ENCODE measurements around the gene CDC20. TPM values are rescaled to one million over a fixed set of nuclear protein-coding genes. Genes with fewer than 3 reads are reported as not detected.

Gene CDC20
- total RNA-seq, 1 donor from 2014 or later = 14.5 TPM

DNA sequence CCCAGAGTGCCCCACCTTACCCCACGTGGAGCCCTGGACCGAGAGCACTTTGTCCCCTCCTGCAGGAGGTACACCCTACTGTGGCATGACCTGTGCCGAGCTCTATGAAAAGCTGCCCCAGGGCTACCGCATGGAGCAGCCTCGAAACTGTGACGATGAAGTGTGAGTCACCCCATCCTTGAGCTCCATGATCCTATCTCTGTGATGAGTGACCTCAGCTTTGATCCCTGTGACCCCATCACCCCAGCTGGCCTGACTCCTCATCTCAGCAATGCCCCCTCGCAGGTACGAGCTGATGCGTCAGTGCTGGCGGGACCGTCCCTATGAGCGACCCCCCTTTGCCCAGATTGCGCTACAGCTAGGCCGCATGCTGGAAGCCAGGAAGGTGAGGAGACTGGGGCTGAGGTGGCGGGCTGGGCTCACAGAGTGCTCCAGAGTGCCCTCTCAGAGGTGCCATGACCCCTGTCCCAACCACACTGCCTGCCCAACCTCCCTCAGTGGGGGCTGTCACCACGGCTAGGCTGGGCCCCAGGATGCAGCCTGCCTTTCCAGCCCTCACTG is 37.4 kb upstream of the CDC20 start:
- Mint-ChIP-seq H3K27ac (ENCODE audit: unreplicated experiment) (no peak overlapping the region), H3K9me3 (ENCODE audit: low read depth) (peaks cover 17% of the 10 kb centered on the region), H3K4me3 (ENCODE audit: unreplicated experiment) (no peak overlapping the region), H3K27me3 (ENCODE audit: low read depth) (no peaks in the 10 kb centered on the region), H3K4me1 (ENCODE audit: low read depth) (no peaks in the 10 kb centered on the region), H3K36me3 (ENCODE audit: low read depth) (peaks cover 4% of the 10 kb centered on the region)
- DNase-seq (ENCODE audit: low spot score) = no peak
- TF ChIP-seq CTCF (IDR thresholded peaks at IDR 0.05) = no peak

DNA sequence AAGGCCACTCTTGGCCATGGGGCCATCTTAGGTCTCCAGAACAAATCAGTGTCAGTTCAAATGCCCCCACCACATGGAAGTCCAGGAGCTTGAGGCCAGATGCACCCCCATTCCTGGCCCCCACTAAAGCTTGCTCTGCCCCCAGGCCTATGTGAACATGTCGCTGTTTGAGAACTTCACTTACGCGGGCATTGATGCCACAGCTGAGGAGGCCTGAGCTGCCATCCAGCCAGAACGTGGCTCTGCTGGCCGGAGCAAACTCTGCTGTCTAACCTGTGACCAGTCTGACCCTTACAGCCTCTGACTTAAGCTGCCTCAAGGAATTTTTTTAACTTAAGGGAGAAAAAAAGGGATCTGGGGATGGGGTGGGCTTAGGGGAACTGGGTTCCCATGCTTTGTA is 36.3 kb upstream of the CDC20 start:
- H3K36me3 Mint-ChIP-seq (ENCODE audit: low read depth) = peaks cover 4% of the 10 kb centered on the region
- no peak overlapping the region for H3K27ac Mint-ChIP-seq (ENCODE audit: unreplicated experiment)
- peaks cover 22% of the 10 kb centered on the region for H3K9me3 Mint-ChIP-seq (ENCODE audit: low read depth)
- no peak overlapping the region for H3K4me3 Mint-ChIP-seq (ENCODE audit: unreplicated experiment)
- H3K27me3 Mint-ChIP-seq (ENCODE audit: low read depth) = no peaks in the 10 kb centered on the region
- DNase-seq (ENCODE audit: low spot score) = no peak
- no peak for TF ChIP-seq CTCF (IDR thresholded peaks at IDR 0.05)
- H3K4me1 Mint-ChIP-seq (ENCODE audit: low read depth) = no peaks in the 10 kb centered on the region

- peaks cover 4% of the 10 kb centered on the region for H3K36me3 Mint-ChIP-seq (ENCODE audit: low read depth)
- H3K9me3 Mint-ChIP-seq (ENCODE audit: low read depth) = peaks cover 29% of the 10 kb centered on the region
- peaks cover 2% of the 10 kb centered on the region for H3K4me1 Mint-ChIP-seq (ENCODE audit: low read depth)
- no peak overlapping the region for H3K4me3 Mint-ChIP-seq (ENCODE audit: unreplicated experiment)
- H3K27ac Mint-ChIP-seq (ENCODE audit: unreplicated experiment) = no peak overlapping the region
- no peak for DNase-seq (ENCODE audit: low spot score)
- no peaks in the 10 kb centered on the region for H3K27me3 Mint-ChIP-seq (ENCODE audit: low read depth)
- TF ChIP-seq CTCF (IDR thresholded peaks at IDR 0.05) = no peak
Measured at GRCh38 chr1:43324810-43325209, 34.0 kb upstream of the CDC20 start.

DNA sequence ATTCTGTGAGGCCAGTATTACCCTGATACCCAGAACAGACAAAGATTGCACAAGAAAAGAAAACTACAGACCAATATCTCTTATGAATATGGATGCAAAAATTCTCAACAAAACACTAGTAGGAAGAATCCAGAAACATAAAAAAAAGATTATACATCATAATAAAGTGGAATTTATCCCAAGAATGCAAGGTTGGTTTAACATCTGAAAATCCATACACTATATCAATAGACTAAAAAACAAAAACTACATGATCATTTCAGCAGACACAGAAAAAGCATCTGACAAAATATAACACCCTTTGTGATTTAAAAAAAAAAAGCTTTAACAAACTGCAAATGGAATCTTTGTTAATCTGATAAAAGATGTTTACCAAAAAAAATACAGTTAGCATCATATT is 33.4 kb upstream of the CDC20 start:
- Mint-ChIP-seq H3K27ac (ENCODE audit: unreplicated experiment) (no peak overlapping the region), H3K4me1 (ENCODE audit: low read depth) (peaks cover 8% of the 10 kb centered on the region), H3K4me3 (ENCODE audit: unreplicated experiment) (no peak overlapping the region), H3K27me3 (ENCODE audit: low read depth) (no peaks in the 10 kb centered on the region), H3K9me3 (ENCODE audit: low read depth) (peaks cover 29% of the 10 kb centered on the region), H3K36me3 (ENCODE audit: low read depth) (peaks cover 4% of the 10 kb centered on the region)
- DNase-seq (ENCODE audit: low spot score) = no peak
- no peak for TF ChIP-seq CTCF (IDR thresholded peaks at IDR 0.05)

DNA sequence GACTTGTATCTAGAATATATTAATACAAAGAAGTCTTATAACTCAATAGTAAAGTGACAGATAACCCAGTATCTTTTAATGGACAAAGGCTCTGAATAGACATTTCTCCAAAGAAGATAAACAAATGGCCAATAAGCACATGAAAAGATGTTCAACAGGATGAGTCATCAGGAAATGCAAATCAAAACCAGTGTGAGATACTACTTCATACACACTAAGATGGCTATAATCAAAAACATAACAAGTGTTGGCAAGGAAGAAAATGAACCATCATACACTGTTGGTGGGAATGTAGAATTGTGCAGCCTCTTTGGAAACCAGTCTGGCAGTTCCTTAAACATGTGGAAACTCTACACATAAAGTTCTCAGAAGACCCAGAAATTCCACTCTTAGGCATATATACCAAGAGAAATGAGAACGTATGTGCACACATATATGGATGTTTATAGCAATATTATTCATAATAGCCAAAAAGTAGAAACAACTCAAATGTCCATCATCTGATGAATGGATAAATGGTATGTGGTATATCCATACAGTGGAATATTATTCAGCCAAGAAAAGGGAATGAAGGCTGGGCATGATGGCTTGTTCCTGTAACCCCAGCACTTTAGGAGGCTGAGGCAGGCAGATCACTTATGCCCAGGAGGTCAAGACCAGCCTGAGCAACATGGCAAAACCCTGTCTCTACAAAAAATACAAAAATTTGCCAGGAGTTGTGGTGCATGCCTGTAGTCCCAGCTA is 31.1 kb upstream of the CDC20 start:
- Mint-ChIP-seq H3K9me3 (ENCODE audit: low read depth) (peaks cover 29% of the 10 kb centered on the region), H3K27ac (ENCODE audit: unreplicated experiment) (no peak overlapping the region), H3K4me3 (ENCODE audit: unreplicated experiment) (no peak overlapping the region), H3K27me3 (ENCODE audit: low read depth) (no peaks in the 10 kb centered on the region), H3K36me3 (ENCODE audit: low read depth) (peaks cover 4% of the 10 kb centered on the region), H3K4me1 (ENCODE audit: low read depth) (peaks cover 12% of the 10 kb centered on the region)
- no peak for TF ChIP-seq CTCF (IDR thresholded peaks at IDR 0.05)
- DNase-seq (ENCODE audit: low spot score) = no peak
